Fibroblast of upper back skin (primary cell): ENCODE results near the gene LRRFIP2.

ENCODE experiments used
- DNase-seq: peaks from one replicate; pipeline ENCODE4 v3.0.0-alpha.2; 2013

Gene LRRFIP2

DNA sequence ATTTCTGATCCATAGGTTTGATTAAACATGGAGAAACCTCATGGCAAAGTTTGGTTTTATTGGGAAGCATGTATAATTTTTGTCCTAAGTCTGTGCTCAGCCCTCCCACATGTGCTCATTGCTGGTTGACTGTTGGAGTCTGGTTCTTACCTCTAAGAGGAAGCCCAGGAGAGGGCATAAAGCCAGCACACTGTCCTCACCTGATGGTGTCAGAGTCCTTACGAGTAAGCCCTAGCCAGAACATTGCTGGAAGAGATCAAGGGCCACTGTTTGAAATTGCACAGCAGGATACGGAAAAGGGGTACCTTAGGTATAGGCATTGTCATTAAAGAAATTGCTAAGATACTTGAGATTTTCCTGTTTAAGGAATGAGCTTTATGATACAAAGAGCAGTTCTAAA, 159.8 kb downstream of the LRRFIP2 start:
- no peak for DNase-seq
